Naive thymus-derived CD4-positive, alpha-beta T cell (primary cell): ENCODE results near the gene FAM98B. TPM values are rescaled to one million over a fixed set of nuclear protein-coding genes. Genes with fewer than 3 reads are reported as not detected.
A peak's percentile ranks its signal among the peaks of the same experiment; 100 is the strongest.

Source experiments
- ATAC-seq: fragments of 150-1000 bp; cut with Tn5 transposase; 2 replicates; pipeline ENCODE4 v1.10.0; 2021; ENCODE audit warnings: mild to moderate bottlenecking, moderate library complexity
- CTCF ChIA-PET: fragments of 350-600 bp; sonication (Branson Sonifier 250); formaldehyde crosslinking; loops from one replicate; lab custom pipeline; 2021; ENCODE audit warnings: antibody characterized with exemption; lab: Charles Lee
- POLR2A ChIA-PET: fragments of 350-600 bp; sonication (Branson Sonifier 250); formaldehyde crosslinking; loops from one replicate; lab custom pipeline; 2021; ENCODE audit warnings: antibody characterized with exemption, inconsistent platforms; lab: Charles Lee
- DNase-seq, 9 donors: peaks; one replicate each; pipeline versions ENCODE4 v3.0.0 to v3.0.0-alpha.2; 2020 to 2022; ENCODE audit warnings: mixed read lengths in 1 of 9
- H3K27ac ChIP-seq: one replicate; pipeline ENCODE4 v1.7.0; 2013; ENCODE audit warnings: mild to moderate bottlenecking, low read depth, low read length, moderate library complexity
- H3K27me3 ChIP-seq, 2 donors: one replicate each; pipeline ENCODE4 v1.7.0; 2013; ENCODE audit warnings: low read length in 2 of 2, mild to moderate bottlenecking in 2 of 2, moderate library complexity in 2 of 2; ENCODE audit not compliant: control insufficient read depth in 2 of 2, insufficient read depth in 2 of 2
- H3K36me3 ChIP-seq, 3 experiments: 1 replicate in 2 of 3; 2 replicates in 1 of 3; pipeline ENCODE4 v1.7.0; 2013; ENCODE audit warnings: low read length in 3 of 3, mild to moderate bottlenecking in 3 of 3, moderate library complexity in 1 of 3; ENCODE audit not compliant: insufficient read depth in 3 of 3, control insufficient read depth in 2 of 3
- H3K4me1 ChIP-seq, 2 donors: one replicate each; pipeline ENCODE4 v1.7.0; 2013; ENCODE audit warnings: low read length in 2 of 2, mild to moderate bottlenecking in 2 of 2, moderate library complexity in 1 of 2; ENCODE audit not compliant: control insufficient read depth in 2 of 2, insufficient read depth in 2 of 2
- H3K4me3 ChIP-seq: 2 replicates; pipeline ENCODE4 v1.7.0; 2013; ENCODE audit warnings: mild to moderate bottlenecking, low read length
- H3K9me3 ChIP-seq, 3 experiments: 1 replicate in 2 of 3; 2 replicates in 1 of 3; pipeline ENCODE4 v1.7.0; 2013; ENCODE audit warnings: low read length in 3 of 3; ENCODE audit not compliant: control insufficient read depth in 2 of 3
- H3K27ac Mint-ChIP-seq, 9 donors: one replicate each; pipeline ENCODE4 v1.8.0; 2020 to 2022; ENCODE audit warnings: mixed read lengths in 9 of 9, mild to moderate bottlenecking in 8 of 9, moderate library complexity in 5 of 9, inconsistent platforms in 2 of 9
- H3K27me3 Mint-ChIP-seq, 5 donors: one replicate each; pipeline ENCODE4 v1.8.0; 2021 to 2022; ENCODE audit warnings: mixed read lengths in 5 of 5, mild to moderate bottlenecking in 1 of 5
- H3K36me3 Mint-ChIP-seq, 5 donors: one replicate each; pipeline ENCODE4 v1.8.0; 2020 to 2022; ENCODE audit warnings: mixed read lengths in 5 of 5, mild to moderate bottlenecking in 3 of 5, inconsistent platforms in 1 of 5
- H3K4me1 Mint-ChIP-seq, 7 donors: one replicate each; pipeline ENCODE4 v1.8.0; 2020 to 2022; ENCODE audit warnings: mixed read lengths in 7 of 7, mild to moderate bottlenecking in 3 of 7, inconsistent platforms in 1 of 7
- H3K4me3 Mint-ChIP-seq, 10 donors: one replicate each; pipeline ENCODE4 v1.8.0; 2020 to 2022; ENCODE audit warnings: mild to moderate bottlenecking in 10 of 10, mixed read lengths in 10 of 10, moderate library complexity in 6 of 10, inconsistent platforms in 2 of 10
- H3K9me3 Mint-ChIP-seq, 11 donors: one replicate each; pipeline ENCODE4 v1.8.0; 2020 to 2022; ENCODE audit warnings: mixed read lengths in 11 of 11, mild to moderate bottlenecking in 4 of 11, inconsistent platforms in 1 of 11, moderate library complexity in 1 of 11
- intact Hi-C, 2 donors: fragments of 100-400 bp; cut with micrococcal nuclease; formaldehyde crosslinking; loops; one replicate each; pipeline ENCODE4 v1.15.1; 2023
- polyA plus RNA-seq, 2 donors: library from polyadenylated mRNA; unstranded; fragments of 300-500 nt; fragmentation: Illumina TruSeq; gene quantifications; one replicate each; pipeline ENCODE4 v1.2.3, GENCODE V29; 2021
- total RNA-seq, 6 experiments: library from RNA in 5 of 6; stranded (reverse) in 5 of 6; gene quantifications; 1 replicate in 5 of 6; 2 replicates in 1 of 6; pipeline ENCODE4 v1.2.3 and lab custom pipeline; 2021 to 2026

FAM98B gene
- total RNA-seq (10 to 100 TPM; 16.2 to 39.5 (median 27.6) TPM), polyA plus RNA-seq (1 to 10 TPM; 2.4 to 6.7 TPM), total RNA-seq (lab: John Stamatoyannopoulos, UW) (10.2 reads per million, percentile 36 among the genes with 10 or more reads in this experiment)

- H3K4me3 ChIP-seq, result peak within 1 kb of the TSS; percentile 98
- peak within 1 kb of the TSS; percentile 92 to 99 (median 95) for H3K27ac Mint-ChIP-seq
Measured at GRCh38 chr15:38453971-38454695, at the start of gene FAM98B. FAM98B (plus strand) TSS chr15:38454127; CDS start chr15:38454162, 35 bp downstream.

GRCh38 chr15:38406436-38406835, 47.5 kb upstream of the FAM98B start:
- Histone ChIP-seq H3K4me3 (no peak overlapping the region), H3K9me3 (no peaks in the 10 kb centered on the region), H3K36me3 (no peaks in the 10 kb centered on the region), H3K27ac (no peak overlapping the region), H3K27me3 (peaks cover 0 to 5% of the 10 kb centered on the region in 2 donors), H3K4me1 (no peaks in the 10 kb centered on the region)
- Mint-ChIP-seq H3K4me3 (no peak overlapping the region), H3K27ac (no peak overlapping the region), H3K4me1 (no peaks in the 10 kb centered on the region), H3K27me3 (peaks cover 8 to 33% (median 23%) of the 10 kb centered on the region in 5 donors), H3K36me3 (no peaks in the 10 kb centered on the region), H3K9me3 (peaks cover 0 to 2% (median 0%) of the 10 kb centered on the region in 11 donors)
- intact Hi-C loops, result no loop called here
- ChIA-PET POLR2A (no interaction called here), CTCF (no interaction called here)
- no peak for ATAC-seq
- no peak for DNase-seq

More at GRCh38 chr15:38453971-38454695, at the start of gene FAM98B:
- peaks cover 0 to 19% (median 0%) of the 10 kb centered on the region in 5 donors for H3K27me3 Mint-ChIP-seq
- Histone ChIP-seq H3K27me3 (no peaks in the 10 kb centered on the region), H3K4me1 (peaks cover 13 to 22% of the 10 kb centered on the region in 2 donors), H3K9me3 (no peaks in the 10 kb centered on the region), H3K36me3 (peaks cover 0 to 6% (median 0%) of the 10 kb centered on the region in 3 experiments), H3K27ac (peak within 1 kb of the TSS; percentile 95)
- peaks cover 24 to 46% (median 36%) of the 10 kb centered on the region in 7 donors for H3K4me1 Mint-ChIP-seq
- H3K36me3 Mint-ChIP-seq, result peaks cover 2 to 11% (median 4%) of the 10 kb centered on the region in 5 donors
- H3K4me3 Mint-ChIP-seq, result peak within 1 kb of the TSS; percentile 86 to 99 (median 96)
- POLR2A ChIA-PET, result interaction anchor here (0.6 to 2.6 kb wide), 19 partner anchors 10 to 1328 kb away, joined by 3 to 23 read pairs (median 5); partner anchors contain the start of genes FSIP1 and RASGRP1
- CTCF ChIA-PET, result interaction anchor here (0.5 to 3.6 kb wide), 12 partner anchors 14 to 409 kb away, joined by 3 to 31 read pairs (median 5); no protein-coding TSS in a partner anchor
- H3K9me3 Mint-ChIP-seq, result no peaks in the 10 kb centered on the region
- DNase-seq (peak; percentile 73 to 94 (median 82)), ATAC-seq (peak; percentile 92)
- intact Hi-C loops, result loop anchor here in 1 of 2 donors (2.0 to 10.0 kb wide), 3 partner anchors 21 to 1879 kb away; partner anchors contain the start of genes CDIN1 and FSIP1

GRCh38 chr15:38408576-38408975, 45.4 kb upstream of the FAM98B start:
- ChIA-PET CTCF (no interaction called here), POLR2A (no interaction called here)
- no peak overlapping the region for H3K4me3 Mint-ChIP-seq
- H3K4me1 Mint-ChIP-seq, result no peaks in the 10 kb centered on the region
- peaks cover 0 to 8% of the 10 kb centered on the region in 2 donors for H3K27me3 ChIP-seq
- H3K9me3 ChIP-seq, result no peaks in the 10 kb centered on the region
- peaks cover 15 to 39% (median 20%) of the 10 kb centered on the region in 5 donors for H3K27me3 Mint-ChIP-seq
- intact Hi-C loops, result no loop called here
- no peak overlapping the region for H3K4me3 ChIP-seq
- no peaks in the 10 kb centered on the region for H3K36me3 Mint-ChIP-seq
- peaks cover 0 to 1% (median 0%) of the 10 kb centered on the region in 11 donors for H3K9me3 Mint-ChIP-seq
- ATAC-seq (no peak), DNase-seq (no peak)
- H3K36me3 ChIP-seq, result no peaks in the 10 kb centered on the region
- H3K27ac Mint-ChIP-seq, result no peak overlapping the region
- no peaks in the 10 kb centered on the region for H3K4me1 ChIP-seq
- H3K27ac ChIP-seq, result no peak overlapping the region

- ATAC-seq (no peak), DNase-seq (no peak)
- H3K4me1 Mint-ChIP-seq, result no peaks in the 10 kb centered on the region
- peaks cover 0 to 4% of the 10 kb centered on the region in 2 donors for H3K27me3 ChIP-seq
- ChIA-PET CTCF (no interaction called here), POLR2A (interaction anchor here (0.7 kb wide), 1 partner anchor 670 kb away, joined by 3 read pairs; no protein-coding TSS in a partner anchor)
- H3K27ac ChIP-seq, result no peak overlapping the region
- intact Hi-C loops, result no loop called here
- peaks cover 32 to 48% (median 39%) of the 10 kb centered on the region in 5 donors for H3K27me3 Mint-ChIP-seq
- H3K9me3 Mint-ChIP-seq, result peaks cover 0 to 5% (median 0%) of the 10 kb centered on the region in 11 donors
- no peaks in the 10 kb centered on the region for H3K9me3 ChIP-seq
- no peaks in the 10 kb centered on the region for H3K4me1 ChIP-seq
- no peak overlapping the region for H3K4me3 Mint-ChIP-seq
- no peak overlapping the region for H3K27ac Mint-ChIP-seq
- H3K36me3 Mint-ChIP-seq, result no peaks in the 10 kb centered on the region
- H3K36me3 ChIP-seq, result no peaks in the 10 kb centered on the region
- H3K4me3 ChIP-seq, result no peak overlapping the region
Measured at GRCh38 chr15:38411902-38412301, 42.0 kb upstream of the FAM98B start.

GRCh38 chr15:38412466-38412865, 41.5 kb upstream of the FAM98B start:
- Histone ChIP-seq H3K27me3 (peaks cover 0 to 4% of the 10 kb centered on the region in 2 donors), H3K27ac (no peak overlapping the region), H3K9me3 (no peaks in the 10 kb centered on the region), H3K4me3 (no peak overlapping the region), H3K36me3 (no peaks in the 10 kb centered on the region), H3K4me1 (no peaks in the 10 kb centered on the region)
- Mint-ChIP-seq H3K4me1 (no peaks in the 10 kb centered on the region), H3K4me3 (no peak overlapping the region), H3K27ac (no peak overlapping the region), H3K27me3 (peaks cover 32 to 49% (median 45%) of the 10 kb centered on the region in 5 donors), H3K36me3 (no peaks in the 10 kb centered on the region), H3K9me3 (peaks cover 0 to 6% (median 0%) of the 10 kb centered on the region in 11 donors)
- intact Hi-C loops, result no loop called here
- ATAC-seq (no peak), DNase-seq (no peak)
- CTCF ChIA-PET, result no interaction called here
- POLR2A ChIA-PET, result no interaction called here

- H3K27ac Mint-ChIP-seq, result no peak overlapping the region
- Histone ChIP-seq H3K27ac (no peak overlapping the region), H3K4me1 (no peaks in the 10 kb centered on the region), H3K4me3 (no peak overlapping the region), H3K27me3 (peaks cover 0 to 4% of the 10 kb centered on the region in 2 donors), H3K9me3 (no peaks in the 10 kb centered on the region), H3K36me3 (no peaks in the 10 kb centered on the region)
- no peaks in the 10 kb centered on the region for H3K36me3 Mint-ChIP-seq
- H3K4me3 Mint-ChIP-seq, result no peak overlapping the region
- DNase-seq (no peak), ATAC-seq (no peak)
- no peaks in the 10 kb centered on the region for H3K4me1 Mint-ChIP-seq
- POLR2A ChIA-PET, result interaction anchor here (0.8 kb wide), 1 partner anchor 1941 kb away, joined by 4 read pairs; no protein-coding TSS in a partner anchor
- peaks cover 38 to 56% (median 47%) of the 10 kb centered on the region in 5 donors for H3K27me3 Mint-ChIP-seq
- intact Hi-C loops, result no loop called here
- CTCF ChIA-PET, result no interaction called here
- peaks cover 0 to 11% (median 0%) of the 10 kb centered on the region in 11 donors for H3K9me3 Mint-ChIP-seq
Measured at GRCh38 chr15:38414357-38414756, 39.6 kb upstream of the FAM98B start.
